Activated B cell treated with CpG ODN at 0.5 μM for 24 hours (primary cell): Measurements from ENCODE around the gene PTPN1. TPM values are rescaled to one million over a fixed set of nuclear protein-coding genes. Genes with fewer than 3 reads are reported as not detected.
A peak's percentile ranks its signal among the peaks of the same experiment; 100 is the strongest.

Experiments used
- ATAC-seq: fragments of 200-7000 bp; cut with Tn5 transposase; one replicate; pipeline ENCODE4 v1.10.0; 2021; ENCODE audit warnings: low read depth, mild to moderate bottlenecking, moderate library complexity
- CTCF ChIA-PET: fragments of 350-600 bp; sonication (Branson Sonifier 250); formaldehyde crosslinking; loops from one replicate; lab custom pipeline; 2021; ENCODE audit warnings: antibody characterized with exemption; lab: Charles Lee
- POLR2A ChIA-PET: fragments of 350-600 bp; sonication (Branson Sonifier 250); formaldehyde crosslinking; loops from one replicate; lab custom pipeline; 2021; ENCODE audit warnings: antibody characterized with exemption; lab: Charles Lee
- DNase-seq: peaks from one replicate; pipeline ENCODE4 v3.0.0; 2022
- H3K27ac Mint-ChIP-seq: one replicate; pipeline ENCODE4 v1.8.0; 2020; ENCODE audit warnings: mixed read lengths
- H3K27me3 Mint-ChIP-seq: one replicate; pipeline ENCODE4 v1.8.0; 2021; ENCODE audit warnings: mixed read lengths
- H3K36me3 Mint-ChIP-seq: one replicate; pipeline ENCODE4 v1.8.0; 2021; ENCODE audit warnings: low read depth, mixed read lengths
- H3K4me1 Mint-ChIP-seq: one replicate; pipeline ENCODE4 v1.8.0; 2021; ENCODE audit warnings: mixed read lengths
- H3K4me3 Mint-ChIP-seq: one replicate; pipeline ENCODE4 v1.8.0; 2020; ENCODE audit warnings: mild to moderate bottlenecking, mixed read lengths
- H3K9me3 Mint-ChIP-seq: one replicate; pipeline ENCODE4 v1.8.0; 2020; ENCODE audit warnings: mixed read lengths
- CTCF ChIP-seq: fragments of 200-600 bp; IDR thresholded peaks from one replicate; pipeline ENCODE4 v1.8.0; 2022; ENCODE audit warnings: antibody characterized with exemption, mild to moderate bottlenecking
- intact Hi-C: fragments of 100-400 bp; cut with micrococcal nuclease; formaldehyde crosslinking; loops from one replicate; pipeline ENCODE4 v1.15.1; 2024
- total RNA-seq: library from RNA; stranded (reverse); gene quantifications from 2 replicates; pipeline ENCODE4 v1.2.3, GENCODE V29; 2022

The PTPN1 gene
- total RNA-seq, 1 donor from 2014 or later, result 227 TPM

DNA sequence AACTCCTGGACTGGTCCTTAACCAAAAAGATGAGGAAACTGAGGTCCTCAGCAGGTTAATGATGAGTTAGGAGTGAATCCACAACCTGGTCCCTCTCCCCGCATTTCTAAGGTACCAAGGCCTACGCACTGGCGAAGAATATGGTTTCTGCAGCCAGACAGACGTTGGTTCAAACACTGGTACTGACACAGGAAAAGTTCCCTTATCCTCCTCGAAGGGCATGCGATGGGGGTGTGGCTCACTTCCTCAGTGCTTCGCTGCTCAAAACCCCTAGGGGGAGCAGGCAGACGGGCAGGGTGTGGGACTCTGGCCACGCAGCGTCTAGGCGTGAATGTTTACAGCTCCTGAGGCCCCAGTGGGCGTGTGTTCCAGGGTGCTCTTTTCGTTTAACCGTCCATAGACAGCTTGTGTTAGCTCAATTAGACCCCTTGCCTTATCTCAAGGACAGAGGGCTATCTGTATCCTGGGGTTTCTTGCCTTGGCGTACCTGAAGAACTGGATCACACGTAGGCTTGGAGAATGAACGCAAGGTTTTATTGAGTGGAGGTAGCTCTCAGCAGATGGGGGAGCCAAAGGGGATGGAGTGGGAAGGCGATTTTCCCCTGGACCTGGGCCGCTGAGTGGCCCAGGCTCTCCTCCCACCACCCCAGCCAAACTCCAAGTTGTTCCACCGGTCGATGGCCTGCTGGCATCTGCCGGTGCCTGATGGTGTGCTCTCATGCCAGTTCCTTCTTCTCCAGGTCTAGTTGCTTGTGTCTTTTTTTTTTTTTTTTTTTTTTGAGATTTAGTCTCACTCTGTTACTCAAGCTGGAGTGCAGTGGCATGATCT, 31.8 kb upstream of the PTPN1 start:
- TF ChIP-seq CTCF, result peak; percentile 24
- H3K9me3 Mint-ChIP-seq, result no peaks in the 10 kb centered on the region
- H3K27me3 Mint-ChIP-seq, result no peaks in the 10 kb centered on the region
- intact Hi-C loops, result loop anchor here (1.0 kb wide), 4 partner anchors 26 to 98 kb away; no protein-coding TSS in a partner anchor
- H3K4me1 Mint-ChIP-seq, result peaks cover 43% of the 10 kb centered on the region
- H3K27ac Mint-ChIP-seq, result no peak overlapping the region
- DNase-seq (peak; percentile 53), ATAC-seq (peak; percentile 99)
- peaks cover under 1% of the 10 kb centered on the region for H3K36me3 Mint-ChIP-seq
- ChIA-PET POLR2A (interaction anchor here (0.7 to 1.1 kb wide), 5 partner anchors 9 to 34 kb away, joined by 3 to 8 read pairs (median 5); partner anchors contain the start of gene PTPN1), CTCF (interaction anchor here (0.6 to 2.8 kb wide), 13 partner anchors 13 to 110 kb away, joined by 3 to 13 read pairs (median 4); no protein-coding TSS in a partner anchor)
- H3K4me3 Mint-ChIP-seq, result peak overlapping the region; percentile 1

- ChIA-PET CTCF (interaction anchor here (1.6 to 2.1 kb wide), 3 partner anchors 17 to 90 kb away, joined by 3 to 10 read pairs (median 7); no protein-coding TSS in a partner anchor), POLR2A (no interaction called here)
- peaks cover 43% of the 10 kb centered on the region for H3K4me1 Mint-ChIP-seq
- no peaks in the 10 kb centered on the region for H3K27me3 Mint-ChIP-seq
- H3K27ac Mint-ChIP-seq, result no peak overlapping the region
- peaks cover 2% of the 10 kb centered on the region for H3K36me3 Mint-ChIP-seq
- ATAC-seq (no peak), DNase-seq (no peak)
- intact Hi-C loops, result no loop called here
- TF ChIP-seq CTCF, result no peak
- no peak overlapping the region for H3K4me3 Mint-ChIP-seq
- no peaks in the 10 kb centered on the region for H3K9me3 Mint-ChIP-seq
Measured at GRCh38 chr20:50481741-50482140, 28.4 kb upstream of the PTPN1 start.

GRCh38 chr20:50482396-50482981, 27.7 kb upstream of the PTPN1 start:
- Mint-ChIP-seq H3K27ac (peak overlapping the region; percentile 93), H3K36me3 (peaks cover 2% of the 10 kb centered on the region), H3K27me3 (no peaks in the 10 kb centered on the region), H3K9me3 (no peaks in the 10 kb centered on the region), H3K4me3 (peak overlapping the region; percentile 91), H3K4me1 (peaks cover 45% of the 10 kb centered on the region)
- POLR2A ChIA-PET, result interaction anchor here (1.0 to 1.8 kb wide), 6 partner anchors 16 to 100 kb away, joined by 3 to 20 read pairs (median 4); partner anchors contain the start of gene PTPN1
- DNase-seq (no peak), ATAC-seq (no peak)
- intact Hi-C loops, result no loop called here
- no peak for TF ChIP-seq CTCF
- CTCF ChIA-PET, result interaction anchor here (1.5 to 2.1 kb wide), 3 partner anchors 22 to 90 kb away, joined by 4 to 10 read pairs (median 7); no protein-coding TSS in a partner anchor

- Mint-ChIP-seq H3K4me3 (peak overlapping the region; percentile 91), H3K9me3 (no peaks in the 10 kb centered on the region), H3K27ac (peak overlapping the region; percentile 93), H3K27me3 (no peaks in the 10 kb centered on the region), H3K4me1 (peaks cover 50% of the 10 kb centered on the region), H3K36me3 (peaks cover 2% of the 10 kb centered on the region)
- ChIA-PET POLR2A (interaction anchor here (0.6 to 1.8 kb wide), 7 partner anchors 14 to 98 kb away, joined by 3 to 20 read pairs (median 5); partner anchors contain the start of gene PTPN1), CTCF (interaction anchor here (1.0 to 1.8 kb wide), 6 partner anchors 20 to 92 kb away, joined by 3 to 6 read pairs (median 4); no protein-coding TSS in a partner anchor)
- ATAC-seq, result no peak
- intact Hi-C loops, result no loop called here
- no peak for DNase-seq
- TF ChIP-seq CTCF, result no peak
Measured at GRCh38 chr20:50484271-50484976, 25.8 kb upstream of the PTPN1 start.
